ENCODE results near the gene SERPINE3.

SERPINE3 gene

GRCh38 chr13:51329606-51330005, 9.9 kb upstream of the SERPINE3 start:
- no peak for DNase-seq

GRCh38 chr13:51330791-51331190, 8.7 kb upstream of the SERPINE3 start:
- no peak for DNase-seq

DNA sequence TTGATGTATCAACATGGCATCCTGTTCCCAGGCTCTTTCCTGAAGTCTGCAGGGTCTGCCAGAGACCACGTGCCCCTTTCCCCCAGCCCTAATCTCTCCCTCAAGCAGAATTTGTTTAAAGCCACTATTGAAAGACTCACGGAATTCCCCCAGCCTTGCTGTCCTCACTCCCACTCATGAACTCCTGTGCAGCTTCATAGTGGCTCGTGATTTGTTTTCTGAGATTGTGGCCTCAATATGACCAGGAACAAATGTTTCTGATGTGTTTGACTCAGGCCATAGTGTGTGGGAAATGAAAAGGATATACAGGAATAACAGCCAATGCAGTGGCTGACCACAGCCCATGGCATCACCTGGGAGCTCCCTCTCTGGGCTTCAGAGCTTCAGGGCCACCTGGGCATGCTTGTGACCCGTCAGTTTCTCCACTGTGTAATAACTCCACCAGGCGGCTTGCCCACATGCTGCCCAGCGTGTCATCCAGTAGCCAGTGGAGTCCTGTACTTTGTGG, 8.1 kb upstream of the SERPINE3 start:
- DNase-seq = no peak

DNA sequence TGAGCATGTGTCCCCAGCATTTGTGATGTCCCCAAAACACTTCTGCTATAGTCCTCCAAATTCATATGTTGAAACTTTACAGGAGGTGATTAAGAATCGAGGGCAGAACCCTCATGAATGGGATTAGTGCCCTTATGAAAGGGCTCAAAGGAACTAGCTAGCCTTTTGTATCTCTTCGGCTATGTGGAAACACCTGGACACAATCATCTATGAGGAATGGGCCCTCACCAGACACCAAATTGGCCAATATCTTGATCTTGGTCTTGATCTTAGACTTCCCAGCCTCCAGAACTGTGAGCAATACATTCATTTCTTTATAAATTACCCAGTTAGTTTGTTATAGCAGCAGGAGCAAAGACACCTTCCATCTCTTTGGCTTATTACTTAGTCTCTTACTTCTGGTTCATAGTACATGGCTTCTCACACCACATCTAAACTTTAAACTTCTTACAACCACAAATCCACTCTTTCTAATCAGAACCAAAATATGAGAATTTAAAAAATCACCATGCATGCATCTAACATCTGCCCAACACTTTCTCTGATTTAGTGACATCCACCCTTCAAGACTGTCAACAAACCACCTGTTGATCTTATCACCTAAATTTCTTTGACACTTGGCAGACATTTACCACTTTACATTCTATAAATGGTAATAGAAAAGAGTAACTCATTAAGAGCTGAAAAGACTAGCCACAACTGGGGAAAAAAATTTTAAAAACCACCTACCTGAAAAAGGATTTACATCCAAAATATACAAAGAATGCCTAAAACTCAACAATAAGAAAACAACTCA, 6.7 kb upstream of the SERPINE3 start:
- DNase-seq = no peak

GRCh38 chr13:51333421-51333820, 6.1 kb upstream of the SERPINE3 start:
- no peak for DNase-seq

DNA sequence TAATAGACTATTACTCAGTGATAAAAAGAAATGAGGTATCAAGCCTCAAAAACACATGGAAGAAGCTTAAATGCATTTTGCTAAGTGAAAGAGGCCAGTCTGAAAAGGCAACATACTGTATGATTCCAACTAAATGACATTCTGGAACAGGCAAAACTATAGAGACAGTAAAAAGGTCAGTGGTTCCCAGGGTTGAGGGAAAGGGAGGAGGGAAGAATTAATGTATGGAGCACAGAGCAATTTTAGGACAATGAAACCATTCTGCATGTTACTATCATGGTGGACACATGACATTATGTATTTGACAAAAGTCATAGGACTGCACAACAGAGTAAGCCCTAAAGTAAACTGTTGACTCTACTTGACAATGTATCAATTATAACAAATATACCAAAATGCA, 5.7 kb upstream of the SERPINE3 start:
- no peak for DNase-seq

- no peak for DNase-seq
Observed at GRCh38 chr13:51336746-51337145, 2.7 kb upstream of the SERPINE3 start.

DNA sequence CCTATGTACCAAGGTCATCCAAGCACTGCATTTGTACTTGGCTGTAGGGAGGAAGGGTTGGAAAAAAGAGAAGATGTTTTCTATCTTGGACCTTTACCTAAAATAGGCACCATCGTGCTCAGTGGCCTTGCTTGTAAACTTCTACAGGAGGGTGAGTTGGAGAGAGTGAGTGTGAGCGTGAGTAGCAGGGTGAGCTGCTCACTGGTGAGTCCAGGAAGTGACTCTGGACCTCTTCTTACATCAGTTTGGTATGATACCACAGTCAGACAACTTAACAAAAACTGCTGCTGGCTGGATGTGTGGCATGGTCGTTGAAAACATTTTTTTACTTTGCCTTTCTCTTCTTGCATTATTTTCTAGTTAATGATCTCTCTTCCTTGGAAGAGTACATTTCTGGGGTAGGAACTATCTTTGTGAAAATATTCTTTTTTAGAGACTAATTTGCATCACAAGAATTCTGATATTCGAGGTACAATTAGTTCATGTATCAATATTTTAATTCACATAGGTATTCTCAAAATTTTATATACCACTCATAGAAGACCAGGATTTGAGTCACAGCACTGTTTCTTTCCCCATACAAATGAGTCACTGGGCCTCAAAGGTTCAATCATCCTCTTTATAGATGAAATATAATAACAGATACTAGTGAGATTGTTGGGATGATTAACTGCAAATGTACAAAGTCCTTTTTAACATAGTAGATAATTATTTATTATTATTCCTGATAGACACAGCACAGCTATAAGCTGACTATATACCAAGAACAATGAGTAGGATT, 651 bp downstream of the SERPINE3 start:
- no peak for DNase-seq

DNA sequence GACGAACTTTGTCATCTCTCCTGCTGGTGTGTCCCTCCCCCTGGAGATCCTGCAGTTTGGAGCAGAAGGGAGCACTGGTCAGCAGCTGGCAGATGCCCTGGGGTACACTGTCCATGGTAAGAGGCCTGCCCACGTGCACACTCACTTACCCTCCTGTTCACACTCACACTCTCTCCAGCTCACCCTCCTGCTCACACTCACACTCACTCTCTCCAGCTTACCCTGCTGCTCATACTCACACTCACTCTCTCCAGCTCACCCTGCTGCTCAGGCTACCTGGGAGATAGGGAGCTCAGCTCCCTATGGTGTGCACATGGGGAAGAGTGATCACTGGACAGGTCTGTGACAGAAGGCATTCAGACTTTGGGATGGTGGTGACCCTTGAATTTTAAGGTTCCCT, 1.7 kb downstream of the SERPINE3 start:
- DNase-seq = no peak

DNA sequence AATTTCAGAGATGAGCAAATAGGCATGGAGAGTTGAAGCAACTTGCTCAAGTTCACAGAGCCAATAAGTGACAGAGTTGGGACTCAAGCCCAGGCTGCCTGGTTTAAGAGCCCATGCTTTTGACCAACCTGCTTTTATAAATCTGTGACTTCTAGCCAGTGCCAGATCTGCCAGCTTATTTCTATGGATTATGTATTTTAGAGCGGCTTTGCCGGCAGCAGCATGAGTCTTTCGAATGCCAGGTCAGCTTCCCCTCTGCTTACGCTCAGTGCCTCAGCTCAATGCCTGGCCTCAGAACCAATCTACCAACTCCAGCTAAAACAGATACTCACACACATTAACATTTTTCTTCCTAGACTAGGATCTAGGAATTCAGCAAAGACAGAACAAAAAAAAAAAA, 2.3 kb downstream of the SERPINE3 start:
- DNase-seq = no peak

DNA sequence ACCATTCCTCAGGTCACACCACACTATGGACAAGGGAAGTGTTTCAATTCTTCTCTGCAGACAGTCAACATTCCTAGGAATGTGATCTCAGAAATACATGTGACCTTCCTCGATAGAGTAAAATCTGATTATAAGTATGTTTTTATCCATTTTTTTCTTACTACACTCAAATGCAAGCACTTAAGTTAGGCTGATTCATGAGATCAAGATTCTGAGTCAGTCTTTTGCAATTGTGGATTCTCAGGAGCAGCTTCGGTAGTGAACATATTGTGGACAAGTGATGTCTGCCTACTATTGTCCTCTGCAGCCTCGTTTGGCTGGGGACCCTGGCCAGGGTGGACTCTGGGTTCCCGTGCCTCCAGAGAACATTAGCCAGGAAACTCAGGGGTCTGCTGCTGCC, 3.2 kb downstream of the SERPINE3 start:
- DNase-seq = no peak

DNA sequence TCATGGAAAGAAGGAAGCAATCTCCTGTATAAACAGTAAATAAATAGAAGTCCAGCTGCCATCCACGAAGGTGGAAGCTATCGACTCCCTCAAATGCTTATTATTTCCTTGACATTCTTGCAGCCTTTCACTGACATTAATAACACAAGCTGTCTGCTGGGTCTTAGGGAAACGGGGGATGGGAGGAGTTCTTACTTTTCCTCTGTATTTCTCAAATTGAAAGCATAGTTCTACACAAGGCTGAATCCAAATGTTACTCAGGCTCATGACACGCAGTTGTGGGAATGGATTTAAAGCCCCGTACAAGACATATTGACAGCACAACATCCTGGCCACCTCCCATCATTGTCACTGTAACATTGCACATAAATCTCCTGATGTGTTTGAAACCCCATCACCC, 4.0 kb downstream of the SERPINE3 start:
- no peak for DNase-seq

DNA sequence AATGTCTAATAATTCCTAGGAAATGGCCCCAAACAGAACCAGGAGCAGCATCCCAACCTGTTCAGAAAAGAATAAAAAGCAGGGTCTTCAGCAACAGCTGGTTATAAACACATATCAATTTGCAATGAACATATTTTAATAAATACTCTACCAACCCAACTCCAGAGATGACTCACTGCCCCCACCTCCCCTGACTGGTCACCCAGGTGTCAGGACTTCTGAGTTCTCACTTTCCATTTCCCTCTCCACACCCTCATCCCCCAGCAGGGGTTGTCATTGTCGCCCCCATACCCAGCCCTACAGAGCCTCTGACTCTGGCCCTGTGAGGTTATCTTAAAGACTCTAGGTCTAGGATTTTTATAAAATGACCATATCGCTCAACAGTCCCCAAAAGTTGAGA, 6.9 kb downstream of the SERPINE3 start:
- no peak for DNase-seq

DNA sequence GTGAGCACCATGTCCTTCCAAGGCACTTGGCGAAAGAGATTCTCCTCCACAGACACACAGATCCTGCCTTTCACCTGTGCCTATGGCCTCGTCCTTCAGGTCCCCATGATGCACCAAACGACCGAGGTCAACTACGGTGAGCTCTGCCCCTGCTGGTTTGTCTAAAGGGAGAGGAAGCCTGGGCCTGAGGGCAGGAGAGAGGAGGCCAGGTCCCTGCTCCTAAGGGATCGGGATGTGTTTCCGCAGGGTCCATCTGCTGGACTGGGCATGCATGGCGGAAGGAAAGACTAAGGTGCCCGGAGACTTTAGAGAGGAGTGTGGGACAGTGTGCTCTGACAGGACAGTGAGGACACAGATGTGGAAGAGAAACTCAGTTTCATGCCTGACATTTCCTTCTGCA, 7.6 kb downstream of the SERPINE3 start:
- DNase-seq = no peak

GRCh38 chr13:51348069-51348967, 8.8 kb downstream of the SERPINE3 start:
- no peak for DNase-seq

- no peak for DNase-seq
Observed at GRCh38 chr13:51349016-51349415, 9.5 kb downstream of the SERPINE3 start.

- DNase-seq = no peak
Observed at GRCh38 chr13:51355217-51355616, 15.7 kb downstream of the SERPINE3 start.

DNA sequence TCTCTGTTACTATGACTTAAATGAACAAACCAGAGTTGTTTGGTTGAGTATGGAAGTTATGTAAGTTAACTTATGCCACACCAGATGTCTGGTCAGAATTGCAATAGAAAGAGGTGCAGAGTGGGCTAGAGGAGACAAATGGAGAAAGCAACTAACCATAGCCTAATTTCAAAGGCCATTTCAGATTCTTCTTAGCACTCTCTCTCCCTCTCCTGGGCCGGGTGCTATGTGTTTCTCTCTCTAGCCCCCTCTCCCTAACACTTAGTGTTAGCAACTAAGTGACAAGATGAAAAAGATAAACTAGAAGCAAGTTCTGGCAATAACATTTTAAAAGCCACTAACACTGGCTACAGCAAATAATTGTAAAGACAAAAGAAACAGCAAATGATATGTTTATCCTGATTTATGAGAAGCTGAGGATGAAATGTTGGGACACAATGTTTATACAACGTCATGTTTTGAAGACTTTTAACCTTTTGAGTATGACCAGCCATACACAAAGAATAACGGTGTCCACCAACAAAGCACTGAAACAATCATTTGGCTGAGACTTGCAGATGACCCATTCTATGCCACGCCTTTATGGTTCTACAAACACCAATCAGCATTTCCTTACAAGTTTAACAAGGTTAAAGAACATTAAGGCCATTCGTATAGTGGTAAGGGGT, 18.6 kb downstream of the SERPINE3 start:
- DNase-seq = no peak

DNA sequence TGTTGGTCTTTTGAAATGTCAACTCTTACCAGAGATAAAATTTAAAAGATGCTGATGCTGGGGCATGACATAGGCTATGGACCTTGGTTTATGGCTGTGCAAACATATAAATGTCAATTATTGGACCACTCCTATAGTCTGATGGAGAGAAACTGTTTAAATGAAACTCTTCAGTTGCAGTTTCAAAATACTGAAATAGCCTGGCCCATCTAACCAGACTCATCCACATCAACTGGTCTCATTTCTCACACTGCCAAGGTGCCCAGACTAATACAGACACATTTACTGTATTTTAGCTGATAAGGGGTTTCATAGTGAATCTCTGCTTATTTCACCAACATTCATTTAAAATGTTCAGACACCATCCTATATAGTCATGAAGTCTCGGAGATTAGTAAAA, 19.9 kb downstream of the SERPINE3 start:
- no peak for DNase-seq

DNA sequence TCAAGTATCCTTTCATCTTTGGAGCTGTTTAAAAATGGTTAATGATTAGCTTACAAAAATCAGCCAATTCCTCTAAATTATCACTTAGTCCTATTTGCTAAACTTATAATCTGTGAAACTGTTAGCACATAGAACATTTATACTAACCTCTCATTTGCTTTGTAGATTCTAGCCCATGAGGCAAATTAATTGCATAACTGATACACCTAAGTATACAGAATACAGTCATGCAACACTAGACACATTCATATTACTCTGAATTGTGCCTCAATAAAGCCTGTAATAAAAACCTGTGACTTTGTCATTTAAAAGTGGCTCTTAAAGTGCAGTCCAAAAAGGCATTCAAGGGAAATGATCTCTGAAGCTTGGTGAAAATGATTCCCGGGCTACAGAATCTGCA, 21.0 kb downstream of the SERPINE3 start:
- DNase-seq = no peak

DNA sequence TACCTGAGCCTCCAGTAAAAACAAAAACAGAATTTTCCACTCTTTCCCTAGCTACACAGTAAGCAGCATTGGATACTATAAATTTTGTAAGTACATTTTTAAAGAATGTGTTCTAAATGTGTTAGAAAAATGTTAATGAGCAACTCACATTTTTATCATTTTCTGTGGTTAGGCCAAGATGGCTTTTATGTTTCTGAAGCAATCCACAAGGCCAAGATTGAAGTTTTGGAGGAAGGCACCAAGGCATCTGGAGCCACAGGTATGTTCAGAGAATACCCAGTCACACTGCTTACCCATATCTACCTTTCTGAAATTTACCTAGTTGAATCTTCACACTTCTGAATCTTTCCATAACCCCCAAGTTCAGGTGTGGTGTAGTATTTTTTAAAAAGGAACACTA, 21.6 kb downstream of the SERPINE3 start:
- DNase-seq = no peak

DNA sequence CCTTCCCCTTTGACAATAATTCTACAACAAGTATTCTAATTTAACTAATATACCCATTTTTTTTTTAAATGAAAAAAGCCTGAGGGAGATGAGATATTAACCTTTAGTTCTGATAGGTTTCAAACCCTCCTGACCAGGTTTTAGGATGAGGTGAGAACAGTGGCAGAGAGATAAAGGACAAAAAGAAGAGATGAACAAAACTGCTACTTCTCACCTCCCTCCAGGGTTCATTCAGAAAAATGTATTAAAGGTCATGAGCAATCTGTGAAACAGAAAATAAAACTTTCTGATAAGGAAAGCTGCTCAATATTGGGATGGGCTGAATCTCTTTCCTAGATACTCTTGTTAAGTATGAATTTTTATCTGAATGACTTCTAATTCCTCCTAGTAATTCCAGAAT, 24.1 kb downstream of the SERPINE3 start:
- DNase-seq = no peak

Data from CD4-positive, alpha-beta T cell treated with Interleukin-12 subunit alpha and Interleukin-12 subunit beta, for 1 hour (primary cell).